ENCODE measurements around the gene RAD52. TPM values are rescaled to one million over a fixed set of nuclear protein-coding genes. Genes with fewer than 3 reads are reported as not detected.

The RAD52 gene
- total RNA-seq, 3 donors from 2014 or later = 8.0 to 12.1 (median 11.1) TPM

GRCh38 chr12:894226-894625 is 55.3 kb downstream of the RAD52 start:
- no peaks in the 10 kb centered on the region for H3K27me3 Mint-ChIP-seq (ENCODE audit: low read depth)
- no peaks in the 10 kb centered on the region for H3K4me1 Mint-ChIP-seq (ENCODE audit: low read depth)
- H3K36me3 Mint-ChIP-seq (ENCODE audit: insufficient read depth) = peaks cover 28% of the 10 kb centered on the region
- DNase-seq (no peak), ATAC-seq (no peak)
- H3K4me3 Mint-ChIP-seq = no peak overlapping the region
- no peaks in the 10 kb centered on the region for H3K9me3 Mint-ChIP-seq

GRCh38 chr12:886206-886605 is 63.3 kb downstream of the RAD52 start:
- H3K4me3 Mint-ChIP-seq = no peak overlapping the region
- DNase-seq (no peak), ATAC-seq (no peak)
- H3K4me1 Mint-ChIP-seq (ENCODE audit: low read depth) = no peaks in the 10 kb centered on the region
- no peaks in the 10 kb centered on the region for H3K27me3 Mint-ChIP-seq (ENCODE audit: low read depth)
- H3K36me3 Mint-ChIP-seq (ENCODE audit: insufficient read depth) = peaks cover 49% of the 10 kb centered on the region
- no peaks in the 10 kb centered on the region for H3K9me3 Mint-ChIP-seq

GRCh38 chr12:885701-886100 is 63.8 kb downstream of the RAD52 start:
- Mint-ChIP-seq H3K9me3 (no peaks in the 10 kb centered on the region), H3K4me3 (no peak overlapping the region), H3K36me3 (ENCODE audit: insufficient read depth) (peaks cover 48% of the 10 kb centered on the region), H3K4me1 (ENCODE audit: low read depth) (no peaks in the 10 kb centered on the region), H3K27me3 (ENCODE audit: low read depth) (no peaks in the 10 kb centered on the region)
- DNase-seq (no peak), ATAC-seq (no peak)

GRCh38 chr12:884746-885414 is 64.6 kb downstream of the RAD52 start:
- no peaks in the 10 kb centered on the region for H3K9me3 Mint-ChIP-seq
- no peaks in the 10 kb centered on the region for H3K27me3 Mint-ChIP-seq (ENCODE audit: low read depth)
- H3K4me3 Mint-ChIP-seq = no peak overlapping the region
- no peak for ATAC-seq
- DNase-seq = no peak
- H3K4me1 Mint-ChIP-seq (ENCODE audit: low read depth) = no peaks in the 10 kb centered on the region
- H3K36me3 Mint-ChIP-seq (ENCODE audit: insufficient read depth) = peaks cover 49% of the 10 kb centered on the region

GRCh38 chr12:880656-881055 is 68.8 kb downstream of the RAD52 start:
- Mint-ChIP-seq H3K4me3 (no peak overlapping the region), H3K9me3 (no peaks in the 10 kb centered on the region), H3K4me1 (ENCODE audit: low read depth) (no peaks in the 10 kb centered on the region), H3K27me3 (ENCODE audit: low read depth) (no peaks in the 10 kb centered on the region), H3K36me3 (ENCODE audit: insufficient read depth) (peaks cover 44% of the 10 kb centered on the region)
- ATAC-seq (no peak), DNase-seq (no peak)

GRCh38 chr12:879641-880040 is 69.9 kb downstream of the RAD52 start:
- H3K4me3 Mint-ChIP-seq = no peak overlapping the region
- H3K36me3 Mint-ChIP-seq (ENCODE audit: insufficient read depth) = peaks cover 36% of the 10 kb centered on the region

GRCh38 chr12:873954-874353 is 75.5 kb downstream of the RAD52 start:
- Mint-ChIP-seq H3K9me3 (no peaks in the 10 kb centered on the region), H3K36me3 (ENCODE audit: insufficient read depth) (peaks cover 13% of the 10 kb centered on the region), H3K4me1 (ENCODE audit: low read depth) (peaks cover 9% of the 10 kb centered on the region), H3K27me3 (ENCODE audit: low read depth) (no peaks in the 10 kb centered on the region), H3K4me3 (no peak overlapping the region)
- ATAC-seq (peak in 1 of 2 donors; percentile 40), DNase-seq (no peak)

More at GRCh38 chr12:879641-880040, 69.9 kb downstream of the RAD52 start:
- no peaks in the 10 kb centered on the region for H3K9me3 Mint-ChIP-seq
- no peaks in the 10 kb centered on the region for H3K4me1 Mint-ChIP-seq (ENCODE audit: low read depth)
- ATAC-seq = no peak
- no peaks in the 10 kb centered on the region for H3K27me3 Mint-ChIP-seq (ENCODE audit: low read depth)
- DNase-seq = no peak

GRCh38 chr12:870378-870777 is 79.1 kb downstream of the RAD52 start:
- no peaks in the 10 kb centered on the region for H3K9me3 Mint-ChIP-seq
- peaks cover 14% of the 10 kb centered on the region for H3K4me1 Mint-ChIP-seq (ENCODE audit: low read depth)
- H3K27me3 Mint-ChIP-seq (ENCODE audit: low read depth) = no peaks in the 10 kb centered on the region
- no peak for DNase-seq
- H3K36me3 Mint-ChIP-seq (ENCODE audit: insufficient read depth) = peaks cover 20% of the 10 kb centered on the region
- ATAC-seq = peak; percentile 63 to 78
- H3K4me3 Mint-ChIP-seq = no peak overlapping the region

GRCh38 chr12:868722-869121 is 80.8 kb downstream of the RAD52 start:
- Mint-ChIP-seq H3K27me3 (ENCODE audit: low read depth) (no peaks in the 10 kb centered on the region), H3K9me3 (no peaks in the 10 kb centered on the region), H3K4me1 (ENCODE audit: low read depth) (peaks cover 16% of the 10 kb centered on the region), H3K4me3 (no peak overlapping the region), H3K36me3 (ENCODE audit: insufficient read depth) (peaks cover 23% of the 10 kb centered on the region)
- ATAC-seq = no peak
- DNase-seq = no peak

GRCh38 chr12:867905-868304 is 81.6 kb downstream of the RAD52 start:
- H3K27me3 Mint-ChIP-seq (ENCODE audit: low read depth) = no peaks in the 10 kb centered on the region
- H3K36me3 Mint-ChIP-seq (ENCODE audit: insufficient read depth) = peaks cover 28% of the 10 kb centered on the region
- no peak for ATAC-seq

GRCh38 chr12:865614-866013 is 83.9 kb downstream of the RAD52 start:
- H3K27me3 Mint-ChIP-seq (ENCODE audit: low read depth) = no peaks in the 10 kb centered on the region
- H3K4me3 Mint-ChIP-seq = no peak overlapping the region
- ATAC-seq (no peak), DNase-seq (no peak)
- peaks cover 16% of the 10 kb centered on the region for H3K4me1 Mint-ChIP-seq (ENCODE audit: low read depth)
- H3K9me3 Mint-ChIP-seq = no peaks in the 10 kb centered on the region
- peaks cover 42% of the 10 kb centered on the region for H3K36me3 Mint-ChIP-seq (ENCODE audit: insufficient read depth)

More at GRCh38 chr12:867905-868304, 81.6 kb downstream of the RAD52 start:
- no peaks in the 10 kb centered on the region for H3K9me3 Mint-ChIP-seq
- no peak for DNase-seq
- peaks cover 15% of the 10 kb centered on the region for H3K4me1 Mint-ChIP-seq (ENCODE audit: low read depth)
- no peak overlapping the region for H3K4me3 Mint-ChIP-seq

- no peak for DNase-seq
- Mint-ChIP-seq H3K27me3 (ENCODE audit: low read depth) (no peaks in the 10 kb centered on the region), H3K4me1 (ENCODE audit: low read depth) (peaks cover 8% of the 10 kb centered on the region), H3K36me3 (ENCODE audit: insufficient read depth) (peaks cover 40% of the 10 kb centered on the region), H3K4me3 (no peak overlapping the region), H3K9me3 (no peaks in the 10 kb centered on the region)
- ATAC-seq = no peak
These were observed 86.2 kb downstream of the RAD52 start for GRCh38 chr12:863285-863684.

- Mint-ChIP-seq H3K4me3 (no peak overlapping the region), H3K9me3 (no peaks in the 10 kb centered on the region), H3K36me3 (ENCODE audit: insufficient read depth) (peaks cover 42% of the 10 kb centered on the region), H3K27me3 (ENCODE audit: low read depth) (no peaks in the 10 kb centered on the region), H3K4me1 (ENCODE audit: low read depth) (peaks cover 8% of the 10 kb centered on the region)
- DNase-seq (no peak), ATAC-seq (no peak)
These were observed 87.1 kb downstream of the RAD52 start for GRCh38 chr12:862303-862911.

All from activated T-cell treated with anti-CD3 and anti-CD28 coated beads, Interleukin-2, amount 50 U/mL, for 4 hours (primary cell).